ENCODE data around the gene PLAC1.

PLAC1 gene

DNA sequence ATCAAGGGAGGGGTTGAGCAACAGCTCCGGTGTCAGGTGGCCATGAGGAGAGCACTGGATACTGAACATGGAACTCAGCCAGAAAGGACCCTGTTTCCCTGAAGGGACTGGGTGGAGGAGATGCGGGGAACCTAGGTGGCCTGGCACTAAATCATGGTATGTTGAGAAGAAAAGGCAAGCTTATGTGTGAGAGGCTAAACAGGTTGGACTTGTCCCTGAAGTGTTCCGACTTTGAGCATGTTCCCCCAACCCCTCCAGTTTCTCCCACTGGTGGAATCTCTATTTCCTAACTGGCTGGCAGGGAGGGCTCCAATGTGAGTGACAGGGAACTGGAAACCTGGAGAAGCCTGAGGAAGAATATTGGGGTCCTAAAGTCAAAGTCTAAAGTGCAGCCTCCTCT lies 69.5 kb downstream of the PLAC1 start:
- no peak for DNase-seq (ENCODE audit: low read depth)

DNA sequence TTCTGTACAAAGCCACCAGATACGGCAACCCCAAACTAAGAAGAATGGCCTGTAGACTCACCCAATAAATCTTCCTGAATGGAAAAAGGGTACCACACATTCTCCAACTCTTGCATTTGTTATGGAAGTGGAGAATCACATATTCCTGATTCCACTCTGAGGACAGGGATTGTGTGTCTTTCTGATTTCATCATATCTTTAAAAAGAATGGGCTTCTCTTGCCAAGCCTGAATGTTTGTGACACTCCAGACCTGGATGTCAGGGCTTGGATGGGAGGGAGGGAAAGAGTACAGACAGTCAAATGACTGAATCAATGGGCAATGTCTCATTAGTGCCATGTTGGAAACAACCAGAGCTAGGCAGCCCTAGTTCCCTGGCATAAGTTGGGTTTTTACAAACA lies 77.4 kb downstream of the PLAC1 start:
- no peak for DNase-seq (ENCODE audit: low read depth)

DNA sequence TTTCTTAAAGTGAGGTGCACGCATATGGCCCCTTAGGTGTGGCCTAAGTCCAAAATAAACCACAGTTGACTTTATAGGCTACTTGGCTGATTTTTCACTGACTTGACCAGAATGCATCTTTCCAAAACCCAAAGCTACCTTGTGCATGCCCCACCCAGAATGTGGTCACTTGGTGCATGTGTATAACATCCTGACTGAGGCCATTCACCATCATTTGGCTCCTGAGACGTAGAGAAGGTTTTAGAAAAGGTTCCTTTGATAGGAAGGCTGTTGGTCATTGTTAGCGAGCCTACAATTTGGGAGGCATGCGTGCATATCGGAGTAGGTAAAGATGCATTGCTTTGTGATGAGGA lies 84.6 kb downstream of the PLAC1 start:
- DNase-seq (ENCODE audit: low read depth) = no peak

DNA sequence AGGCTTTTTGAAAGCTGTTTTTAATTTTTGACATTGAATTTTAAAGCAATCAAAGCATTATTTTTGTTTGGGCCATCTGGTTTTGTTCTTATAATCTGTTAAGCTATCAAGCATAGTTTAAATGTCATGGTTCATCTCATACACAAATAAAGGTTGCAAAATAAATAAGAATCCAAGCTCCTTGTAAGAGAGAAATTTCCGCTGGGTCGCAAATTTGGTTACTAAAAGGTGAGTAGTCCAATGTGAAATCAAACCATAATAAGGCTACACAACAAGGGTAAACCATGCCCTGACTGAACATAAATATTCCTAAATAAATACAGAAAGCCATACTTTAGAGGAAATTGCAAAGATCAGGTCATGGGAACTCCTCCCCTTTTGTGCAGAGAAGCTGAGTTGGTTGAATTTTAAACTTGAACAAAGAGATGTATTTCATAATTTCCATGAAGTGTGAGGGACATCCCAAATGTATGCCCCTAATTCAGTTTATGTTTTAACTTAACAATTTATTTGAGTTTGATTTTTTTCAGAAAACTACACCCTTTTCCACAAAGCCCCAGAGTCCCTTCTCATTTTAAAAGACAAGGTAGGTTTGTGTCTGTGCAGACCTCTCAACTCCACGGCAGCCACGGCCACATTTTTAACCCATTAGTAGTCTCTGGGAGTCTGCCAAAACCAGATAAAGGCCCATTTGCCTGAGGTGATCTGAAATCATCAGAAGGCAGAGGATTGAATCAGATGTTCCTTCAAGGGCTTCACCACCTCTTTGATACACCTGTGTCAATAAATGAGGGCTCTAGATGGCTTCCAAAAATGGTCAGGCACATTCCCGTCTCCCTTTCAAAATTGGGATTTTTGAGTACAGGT lies 85.2 kb downstream of the PLAC1 start:
- no peak for DNase-seq (ENCODE audit: low read depth)

DNA sequence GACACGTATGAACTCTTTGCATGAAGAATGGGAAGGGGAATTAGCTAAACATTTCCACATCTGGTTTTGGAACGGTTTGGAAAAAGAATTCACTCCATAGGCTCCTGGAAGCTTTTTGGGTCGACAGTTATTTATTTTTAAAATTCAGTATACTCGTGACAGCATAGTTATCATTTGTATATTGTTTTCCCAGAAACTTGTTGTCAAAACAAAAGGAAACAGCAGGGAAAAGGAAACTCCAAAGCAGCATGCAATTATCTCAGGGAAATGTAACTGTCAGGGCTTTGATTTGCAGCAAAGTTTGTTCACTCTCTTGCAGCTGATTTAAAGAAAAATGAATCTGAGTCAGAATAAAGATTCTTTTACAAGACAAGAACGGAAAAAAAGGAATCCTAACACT lies 86.5 kb downstream of the PLAC1 start:
- DNase-seq (ENCODE audit: low read depth) = no peak

DNA sequence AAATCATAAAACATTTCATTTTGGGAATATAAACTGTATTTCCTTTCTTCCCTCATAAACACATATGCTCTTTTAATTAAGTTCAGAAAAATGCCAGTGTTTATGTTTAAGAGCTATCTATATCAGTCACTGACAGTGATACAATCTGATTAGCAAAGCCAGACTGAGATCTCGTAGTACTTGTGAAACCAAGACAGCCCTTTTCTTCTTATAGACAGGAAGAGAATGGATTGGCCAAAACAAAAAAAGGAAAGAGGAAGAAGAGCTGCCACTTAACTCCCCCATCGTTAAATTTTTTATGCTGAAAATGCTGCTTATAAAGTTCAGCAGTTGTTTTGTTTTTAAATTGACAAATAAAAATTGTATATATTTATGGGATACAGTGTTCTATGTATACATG lies 87.4 kb downstream of the PLAC1 start:
- no peak for DNase-seq (ENCODE audit: low read depth)

DNA sequence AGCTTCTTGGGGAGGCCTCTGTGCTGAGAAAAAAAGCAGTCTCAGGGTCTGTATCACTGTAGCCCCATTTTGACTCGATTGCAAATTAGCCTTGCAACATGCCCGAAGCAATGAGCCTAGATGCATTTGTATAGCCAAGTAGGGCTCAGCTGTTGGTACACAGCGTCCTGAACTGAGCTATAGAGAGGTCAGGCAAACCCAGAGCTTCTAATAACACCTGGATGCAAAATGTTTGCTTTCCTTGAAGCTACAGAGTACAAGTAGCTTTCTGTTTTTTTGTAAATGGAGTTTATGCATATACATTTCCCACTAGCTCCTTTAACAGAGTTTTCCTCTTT lies 87.8 kb downstream of the PLAC1 start:
- DNase-seq (ENCODE audit: low read depth) = no peak

DNA sequence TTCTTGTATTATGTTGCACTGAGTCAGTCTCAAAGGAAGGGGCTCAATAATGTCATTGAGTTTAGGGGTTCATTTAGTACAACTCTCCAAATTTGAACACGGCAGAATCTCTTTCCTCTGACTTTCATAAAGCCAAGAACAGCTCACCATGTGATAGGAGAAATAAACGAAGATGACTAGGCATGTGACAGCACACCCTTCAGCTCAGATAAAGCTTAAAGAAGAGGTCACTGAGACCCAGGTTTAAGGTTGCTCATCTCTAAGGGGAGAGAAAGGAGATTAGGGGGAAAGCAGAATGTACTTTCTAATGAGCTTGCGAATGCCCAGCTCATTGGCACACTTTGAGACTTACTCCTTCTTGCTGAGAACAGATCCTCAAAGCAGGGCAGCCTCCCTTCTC lies 89.0 kb downstream of the PLAC1 start:
- DNase-seq (ENCODE audit: low read depth) = no peak

DNA sequence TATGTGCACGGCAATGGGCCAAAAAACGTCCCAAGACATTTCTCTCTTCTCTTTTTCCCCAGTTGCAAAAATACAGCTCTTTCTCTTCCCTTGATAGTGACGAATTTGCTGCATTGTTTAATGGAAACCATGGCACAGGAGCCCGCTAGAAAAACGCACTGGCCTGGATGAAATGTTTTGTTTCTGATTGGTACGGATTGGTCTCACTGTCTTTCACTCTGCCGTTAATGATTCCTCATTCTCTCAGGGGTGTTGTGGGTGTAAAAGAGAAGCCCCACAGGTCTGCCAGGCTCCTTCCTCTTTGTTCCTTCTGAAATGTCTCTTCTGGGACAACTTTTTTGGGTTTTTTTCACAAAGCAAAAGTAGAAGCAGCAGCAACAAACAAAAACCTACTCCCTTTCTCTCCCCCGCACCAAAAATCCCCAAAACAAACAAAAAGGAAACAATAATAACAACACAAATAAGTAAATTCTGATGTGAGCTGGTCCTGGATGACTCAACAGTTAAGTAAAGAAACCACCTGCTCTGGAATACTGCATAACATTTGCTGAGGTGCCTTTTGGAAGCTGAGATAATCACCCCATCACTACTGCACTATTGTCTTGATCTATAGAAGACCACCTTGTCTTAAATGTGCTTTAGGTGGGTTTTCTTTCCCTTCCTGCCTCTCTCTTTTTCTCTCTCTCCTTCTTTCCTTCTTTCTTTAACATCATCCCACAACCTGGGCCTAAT lies 89.8 kb downstream of the PLAC1 start:
- no peak for DNase-seq (ENCODE audit: low read depth)

DNA sequence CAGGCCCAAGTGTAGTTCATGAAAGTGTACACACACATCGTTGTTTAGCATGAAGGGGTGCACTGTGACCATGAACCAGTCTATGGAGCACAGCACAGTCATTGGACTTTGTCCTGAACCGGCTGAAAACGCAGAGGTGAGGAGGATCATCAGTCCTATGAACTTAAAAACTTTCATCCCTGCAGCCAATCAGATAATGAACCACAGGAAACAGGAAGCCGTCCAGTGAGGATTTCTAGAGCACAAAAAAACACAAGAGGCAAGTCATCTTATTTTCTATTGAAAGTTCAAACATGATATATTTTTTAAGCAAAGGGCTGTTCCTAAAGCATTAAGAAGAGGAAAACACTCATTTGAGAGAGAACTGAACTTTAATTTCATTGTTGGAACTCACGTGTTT lies 91.8 kb downstream of the PLAC1 start:
- no peak for DNase-seq (ENCODE audit: low read depth)

DNA sequence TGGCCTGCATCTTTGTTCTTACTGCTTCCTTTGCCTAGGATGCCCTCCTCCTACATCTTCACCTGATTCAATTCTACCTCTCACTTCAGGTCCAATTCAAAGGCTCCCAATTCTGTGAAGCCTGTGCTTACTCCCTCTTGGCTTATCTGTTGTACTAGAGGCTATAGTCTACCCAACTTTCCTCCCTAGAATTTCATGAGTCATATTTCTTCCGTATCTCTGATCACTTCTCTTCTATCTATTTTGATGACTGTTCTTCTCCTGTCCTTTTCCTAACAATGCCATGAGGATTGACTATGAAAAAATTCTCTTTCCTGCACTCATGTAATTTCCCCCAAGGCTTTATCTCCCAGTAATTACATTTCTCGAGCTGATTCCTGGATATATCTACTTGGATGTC lies 96.3 kb downstream of the PLAC1 start:
- DNase-seq (ENCODE audit: low read depth) = no peak

DNA sequence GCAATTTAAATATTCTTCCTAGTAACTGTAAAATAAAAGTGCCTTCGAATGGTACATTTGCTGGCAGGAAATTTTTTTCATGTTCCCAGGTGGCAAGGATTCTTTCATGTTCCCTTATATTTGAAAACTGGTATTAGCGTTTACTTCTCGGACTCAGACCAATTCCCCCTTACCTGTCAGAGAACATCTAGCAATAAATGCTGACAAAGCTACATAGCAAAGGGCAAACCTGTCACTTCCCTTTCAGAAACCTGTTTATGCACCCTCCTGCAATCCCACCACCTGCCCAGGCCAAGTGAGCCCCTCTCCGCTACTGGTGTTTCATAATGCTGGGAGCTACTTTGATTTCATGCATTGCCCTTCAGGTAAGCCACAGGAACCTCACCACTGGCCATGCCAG lies 100.1 kb downstream of the PLAC1 start:
- DNase-seq (ENCODE audit: low read depth) = no peak

DNA sequence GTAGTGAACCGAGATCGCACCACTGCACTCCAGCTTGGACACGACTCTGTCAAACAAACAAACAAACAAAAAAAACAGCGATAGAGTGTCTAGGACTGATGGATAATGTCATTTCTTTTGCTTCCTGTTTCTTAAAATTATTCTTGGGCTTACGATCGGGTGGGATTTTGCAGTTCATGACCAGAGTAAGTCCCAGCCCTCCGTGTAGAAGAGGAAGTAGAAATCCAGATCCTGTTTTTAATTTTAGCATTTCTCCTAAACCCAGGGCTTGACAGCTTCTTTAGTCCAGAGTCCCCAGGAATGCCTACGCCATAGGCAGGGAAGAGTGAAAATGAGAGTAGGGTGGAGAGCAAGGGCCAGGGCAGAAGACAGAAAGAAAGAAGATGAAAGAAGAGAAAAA lies 104.0 kb downstream of the PLAC1 start:
- no peak for DNase-seq (ENCODE audit: low read depth)

DNA sequence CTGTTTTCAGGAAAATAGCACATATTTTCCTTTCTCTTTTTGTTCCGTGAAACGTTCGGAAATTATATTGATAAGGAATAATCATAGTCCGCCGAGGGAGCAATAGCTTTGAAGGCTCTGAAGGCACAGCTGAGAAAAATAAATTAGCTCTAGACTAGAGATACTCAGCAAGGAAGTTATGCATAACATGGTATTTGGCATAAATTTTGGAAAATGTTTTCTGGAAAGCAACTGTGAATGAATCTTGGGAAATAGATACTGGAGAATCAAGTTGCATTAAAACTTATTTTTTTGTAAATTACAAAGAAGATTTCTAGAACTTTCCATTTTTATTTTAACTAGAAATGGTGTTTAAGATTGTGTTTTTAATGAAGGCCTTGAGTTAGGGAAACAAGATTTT lies 105.9 kb downstream of the PLAC1 start:
- DNase-seq (ENCODE audit: low read depth) = no peak

DNA sequence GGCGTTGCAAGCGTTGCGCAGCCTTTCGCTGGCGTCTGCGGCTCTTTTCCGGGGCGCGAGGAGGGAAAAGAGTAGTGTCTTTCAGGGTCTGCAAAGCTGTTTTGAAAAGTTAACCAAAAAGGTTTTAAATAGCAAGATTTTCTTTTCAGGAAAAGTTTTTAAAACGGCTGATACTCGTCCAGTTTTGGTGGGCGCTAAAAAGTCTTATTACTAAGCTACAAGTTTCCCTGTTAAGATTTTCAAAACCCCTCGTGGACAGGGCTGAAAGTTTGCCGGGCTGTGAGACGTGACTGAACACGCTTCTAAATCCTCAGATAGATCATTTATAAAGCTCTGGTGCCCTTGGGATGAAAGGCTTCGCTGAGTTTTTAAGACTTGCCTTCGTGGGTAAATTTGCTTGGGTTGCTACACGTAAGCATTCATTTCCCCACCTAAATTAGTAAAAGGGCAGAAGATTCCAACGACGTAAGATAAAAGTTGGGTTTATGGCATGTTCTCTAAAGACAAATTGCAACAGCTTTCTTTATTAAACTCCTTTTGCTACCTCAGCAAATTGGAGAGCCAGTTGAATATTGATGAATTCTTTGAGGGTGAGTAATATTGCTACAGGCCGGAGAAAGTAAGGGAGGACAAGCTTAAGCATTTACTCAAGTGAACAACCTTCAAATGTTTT lies 106.8 kb downstream of the PLAC1 start:
- DNase-seq (ENCODE audit: low read depth) = no peak

DNA sequence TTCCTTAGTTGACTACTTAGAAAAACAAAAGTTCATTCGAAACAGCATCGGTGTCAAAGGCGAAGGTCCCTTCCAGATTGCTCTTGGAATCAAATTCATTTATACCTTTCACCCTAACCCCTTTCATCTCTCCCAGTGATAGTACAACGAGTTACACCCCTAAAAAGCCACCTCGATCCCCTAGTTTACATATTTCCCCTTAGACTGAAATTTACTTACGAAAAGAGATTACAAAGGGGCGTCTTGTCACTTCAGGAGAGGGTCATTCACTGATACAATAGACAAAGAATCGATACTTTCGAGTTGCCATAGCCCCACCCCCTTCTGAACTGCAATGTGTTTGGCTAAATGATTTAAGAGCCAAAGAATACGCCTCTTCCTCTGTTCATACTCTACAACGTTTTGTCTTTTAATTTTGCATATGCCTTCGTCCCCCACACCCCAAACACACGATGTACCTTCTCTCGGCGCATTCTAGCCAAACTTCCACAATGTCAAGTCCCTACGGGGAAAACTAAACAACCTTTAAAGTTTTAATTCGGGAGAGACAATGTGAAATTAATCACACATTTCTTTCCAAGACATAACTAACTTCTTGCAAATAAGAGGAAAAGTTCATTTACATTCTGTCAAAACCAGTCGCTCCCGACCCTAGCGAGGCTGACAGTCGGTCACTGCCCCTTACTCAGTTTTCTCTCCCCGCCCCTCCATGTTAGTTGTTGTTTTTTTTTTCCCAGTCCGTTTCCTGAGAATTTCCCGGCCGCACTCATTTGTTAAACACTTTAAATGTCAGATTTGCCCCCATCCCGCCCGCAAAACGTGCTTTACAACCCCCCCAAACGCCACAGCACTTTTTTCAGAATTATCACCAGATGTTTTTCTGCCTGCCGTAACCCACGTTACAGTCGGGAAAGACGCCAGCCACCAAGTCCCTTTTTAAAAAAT lies 109.7 kb downstream of the PLAC1 start:
- no peak for DNase-seq (ENCODE audit: low read depth)

DNA sequence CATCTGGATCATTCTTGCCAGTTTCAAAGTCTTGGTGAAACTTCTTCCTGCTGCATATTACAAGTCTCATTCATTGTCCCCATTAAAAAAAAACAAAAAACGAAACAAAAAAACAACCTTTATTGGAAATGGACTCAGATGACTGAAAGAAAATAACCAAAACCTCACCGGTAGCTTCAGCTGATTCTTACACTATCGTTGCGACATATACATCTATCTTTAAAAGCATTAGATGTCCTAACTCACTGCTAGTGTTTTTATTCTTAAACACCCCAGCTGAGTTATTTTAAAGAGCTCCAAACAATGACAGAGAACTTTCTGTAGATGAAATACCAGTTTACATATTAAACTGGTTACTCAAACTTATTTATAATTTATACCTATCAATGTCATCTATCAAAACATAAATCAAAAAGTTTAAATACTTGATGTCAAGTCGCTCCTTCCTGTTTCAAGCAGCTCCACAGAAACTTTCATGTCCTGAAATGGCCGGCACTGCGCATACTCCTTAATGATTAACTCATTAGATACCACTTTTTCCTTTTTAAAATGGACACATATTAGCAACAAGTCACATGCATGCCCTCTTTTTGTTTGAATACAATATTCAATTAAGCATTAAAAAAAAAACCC lies 111.1 kb downstream of the PLAC1 start:
- no peak for DNase-seq (ENCODE audit: low read depth)

DNA sequence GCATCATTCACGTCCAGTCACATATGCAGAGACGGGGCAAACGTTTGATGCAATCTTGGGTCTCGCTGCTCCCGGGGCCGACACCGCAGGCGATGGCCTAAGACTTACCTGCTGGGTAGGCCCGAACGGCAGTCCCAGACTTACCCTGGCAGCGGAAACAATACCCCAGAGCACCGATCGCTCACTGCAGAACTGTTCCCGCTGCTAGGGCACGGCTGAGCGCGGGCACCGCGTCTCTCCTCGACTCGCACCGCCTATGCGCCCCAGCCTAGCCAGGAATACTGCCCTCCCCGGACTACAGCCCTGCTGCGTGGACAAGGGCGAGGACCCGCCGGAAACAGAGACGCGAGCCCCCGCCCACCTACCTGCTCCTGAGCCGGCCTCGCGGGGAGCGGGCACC lies 112.1 kb downstream of the PLAC1 start:
- DNase-seq (ENCODE audit: low read depth) = no peak

DNA sequence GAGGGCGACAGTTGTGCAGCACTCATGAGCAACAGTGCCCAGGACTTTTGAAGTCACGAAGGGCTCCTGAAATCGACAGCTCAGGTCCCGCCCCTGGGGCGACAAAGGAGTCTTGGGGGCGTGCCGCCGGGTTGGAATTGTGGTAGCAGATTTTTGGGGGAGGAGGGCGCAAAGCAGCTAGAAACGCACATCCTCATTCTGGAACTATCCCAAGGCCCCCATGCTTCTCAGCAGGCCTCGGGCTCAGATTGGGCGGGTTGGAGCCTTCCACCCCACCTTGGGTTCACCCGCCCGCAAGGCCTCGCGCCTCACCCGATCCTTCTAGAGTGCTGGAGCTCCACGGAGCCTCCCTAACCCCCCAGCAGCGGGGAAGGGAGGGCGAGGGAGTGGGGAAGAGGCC lies 112.8 kb downstream of the PLAC1 start:
- DNase-seq (ENCODE audit: low read depth) = no peak

DNA sequence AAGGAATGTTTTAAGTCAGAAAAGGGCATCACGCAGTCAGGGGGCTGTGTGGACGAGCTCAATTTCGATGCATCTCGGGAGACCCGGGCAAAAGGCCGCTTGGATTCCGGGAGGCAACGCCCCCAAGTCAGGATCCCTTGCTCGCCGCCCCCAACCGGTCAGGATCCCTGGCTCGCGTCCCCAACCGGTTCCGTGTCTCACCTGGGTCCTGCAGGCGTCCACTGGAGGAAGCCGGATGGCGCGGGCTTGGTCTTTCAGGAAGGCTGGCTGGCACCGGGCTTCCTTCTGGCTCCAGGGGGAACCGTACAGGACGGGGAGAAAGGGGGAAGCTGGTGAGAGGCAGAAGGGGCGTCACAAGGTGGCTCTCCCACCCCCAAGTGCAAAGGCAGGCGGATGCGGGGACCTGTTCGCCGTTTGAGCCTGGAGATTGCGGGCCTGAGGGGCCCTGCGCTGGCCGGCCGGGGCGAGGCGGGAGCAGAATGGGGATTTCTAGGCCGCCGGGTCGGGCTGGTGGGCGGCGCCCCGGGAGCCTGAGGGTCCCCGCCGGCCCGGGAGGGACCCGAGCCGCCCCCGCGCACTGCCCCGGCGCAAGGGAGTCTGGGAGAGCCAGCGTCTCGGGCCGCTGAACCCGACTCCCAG lies 113.6 kb downstream of the PLAC1 start:
- no peak for DNase-seq (ENCODE audit: low read depth)

DNA sequence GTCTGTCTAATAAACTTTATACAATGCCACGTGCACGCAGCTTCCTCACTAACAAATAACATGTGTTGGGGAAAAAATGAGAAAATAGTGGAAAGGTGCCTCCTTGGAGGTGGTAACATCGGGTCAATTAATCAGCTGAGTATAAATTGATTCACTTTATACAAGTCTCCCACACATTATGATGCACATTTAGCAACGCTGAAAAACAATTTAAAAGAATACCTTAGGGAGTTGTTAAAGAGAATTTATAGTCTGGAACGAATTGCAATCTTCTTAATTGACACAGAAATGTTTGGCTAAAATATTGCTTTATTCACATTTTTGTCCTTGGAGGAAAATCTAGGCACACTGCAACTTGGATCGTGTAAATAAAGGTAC lies 114.1 kb downstream of the PLAC1 start:
- DNase-seq (ENCODE audit: low read depth) = no peak

Measured in activated gamma-delta T cell treated with anti-CD3 and anti-CD28 coated beads, Interleukin-2, amount 50 U/mL, for 16 hours (primary cell).